ENCODE data around the gene SMR3B.

Gene SMR3B

GRCh38 chr4:70382691-70383181 lies at the start of gene SMR3B:
TSS of gene SMR3B (plus strand) at chr4:70383131. CDS start at chr4:70384511, 1,380 bp downstream.
- DNase-seq: no peak

GRCh38 chr4:70334681-70335080 lies 48.2 kb upstream of the SMR3B start, which contains the start of gene CABS1:
TSS of gene CABS1 (plus strand) at chr4:70334981. CDS start at chr4:70335040, 59 bp downstream.
- DNase-seq: no peak

- DNase-seq: no peak
Measured at GRCh38 chr4:70336043-70336442, 46.9 kb upstream of the SMR3B start.

GRCh38 chr4:70337886-70338420 lies 45.0 kb upstream of the SMR3B start:
- DNase-seq: no peak

- DNase-seq: no peak
Measured at GRCh38 chr4:70356185-70356584, 26.7 kb upstream of the SMR3B start.

- DNase-seq: no peak
Measured at GRCh38 chr4:70359115-70359661, 23.7 kb upstream of the SMR3B start.

- no peak for DNase-seq
Measured at GRCh38 chr4:70360460-70360859, 22.5 kb upstream of the SMR3B start, which contains the start of gene SMR3A. TSS of gene SMR3A (plus strand) at chr4:70360760. CDS start at chr4:70362116, 1,356 bp downstream.

- no peak for DNase-seq
Measured at GRCh38 chr4:70364002-70364401, 18.9 kb upstream of the SMR3B start.

- DNase-seq: no peak
Measured at GRCh38 chr4:70365479-70365878, 17.5 kb upstream of the SMR3B start.

- no peak for DNase-seq
Measured at GRCh38 chr4:70367813-70368212, 15.1 kb upstream of the SMR3B start.

- no peak for DNase-seq
Measured at GRCh38 chr4:70371987-70372386, 10.9 kb upstream of the SMR3B start.

GRCh38 chr4:70372760-70373159 lies 10.2 kb upstream of the SMR3B start:
- no peak for DNase-seq

GRCh38 chr4:70380578-70380977 lies 2.4 kb upstream of the SMR3B start:
- DNase-seq: no peak

GRCh38 chr4:70392057-70392776 lies 9.3 kb downstream of the SMR3B start:
- no peak for DNase-seq

- DNase-seq: no peak
Measured at GRCh38 chr4:70397580-70397979, 14.6 kb downstream of the SMR3B start, which contains the start of gene OPRPN. TSS of gene OPRPN (plus strand) at chr4:70397940. CDS start at chr4:70399286, 1,346 bp downstream.

GRCh38 chr4:70399319-70399718 lies 16.4 kb downstream of the SMR3B start:
- DNase-seq: no peak

- DNase-seq: no peak
Measured at GRCh38 chr4:70402762-70403161, 19.8 kb downstream of the SMR3B start.

- DNase-seq: no peak
Measured at GRCh38 chr4:70405765-70406164, 22.8 kb downstream of the SMR3B start.

- no peak for DNase-seq
Measured at GRCh38 chr4:70425306-70425705, 42.4 kb downstream of the SMR3B start.

GRCh38 chr4:70426789-70427188 lies 43.9 kb downstream of the SMR3B start:
- DNase-seq: no peak

- no peak for DNase-seq
Measured at GRCh38 chr4:70437197-70437596, 54.3 kb downstream of the SMR3B start.
